SK-N-MC (cell line): ENCODE data around the gene ERLIN1.

Source experiments
- DNase-seq: peaks from one replicate; pipeline ENCODE4 v3.0.0-alpha.2; 2011; ENCODE audit warnings: low read depth, low spot score
- H3K27ac ChIP-seq: fragments of 200-600 bp; sonication (generic); 2 replicates; pipeline ENCODE4 v1.5.1; 2016; ENCODE audit warnings: mixed run types
- H3K36me3 ChIP-seq: fragments of 200-600 bp; sonication (generic); 2 replicates; pipeline ENCODE4 v1.6.1; 2017; ENCODE audit warnings: antibody characterized with exemption, low read length, mixed read lengths; ENCODE audit not compliant: insufficient read depth
- H3K4me3 ChIP-seq: fragments of 200-600 bp; sonication (generic); 2 replicates; pipeline ENCODE4 v1.5.1; 2016
- H3K9ac ChIP-seq: fragments of 200-600 bp; sonication (generic); 2 replicates; pipeline ENCODE4 v1.8.0; 2017; ENCODE audit warnings: mixed run types, mixed read lengths; ENCODE audit not compliant: insufficient read length
- H3K9me3 ChIP-seq: fragments of 200-600 bp; sonication (generic); 2 replicates; pipeline ENCODE4 v1.6.1; 2017; ENCODE audit warnings: low read depth, mild to moderate bottlenecking, antibody characterized with exemption, low read length, moderate library complexity, mixed read lengths
- EZH2 ChIP-seq: fragments of 200-600 bp; sonication (generic); IDR thresholded peaks from one replicate; pipeline ENCODE4 v1.6.1; 2017; ENCODE audit warnings: antibody characterized with exemption
- FOXP2 ChIP-seq: optimal IDR thresholded peaks from 2 replicates; pipeline ENCODE3; 2011; ENCODE audit warnings: mild to moderate bottlenecking, moderate library complexity; ENCODE audit not compliant: insufficient read depth; ENCODE audit errors: extremely low read length, control extremely low read depth
- POLR2AphosphoS5 ChIP-seq: IDR thresholded peaks from 2 replicates; pipeline ENCODE4 v1.6.1; 2012; ENCODE audit warnings: mild to moderate bottlenecking, low read depth, low read length, borderline replicate concordance

The ERLIN1 gene

GRCh38 chr10:100185364-100186252 is at the start of gene ERLIN1:
Gene ERLIN1, minus strand, starts transcription at chr10:100186029. Its CDS starts 403 bp downstream, at chr10:100185626.
- Histone ChIP-seq H3K4me3 (peak within 1 kb of the TSS; percentile 90), H3K27ac (peak within 1 kb of the TSS; percentile 85), H3K9ac (peak within 1 kb of the TSS; percentile 92), H3K36me3 (peaks cover 18% of the 10 kb centered on the region), H3K9me3 (no peaks in the 10 kb centered on the region)
- peak; percentile 8 for DNase-seq
- TF ChIP-seq POLR2AphosphoS5 (peak; percentile 77), EZH2 (no peak)

- Histone ChIP-seq H3K36me3 (no peaks in the 10 kb centered on the region; the same call in 1 of the 2 replicates), H3K9me3 (no peaks in the 10 kb centered on the region), H3K9ac (peak overlapping the region; percentile 17), H3K4me3 (no peak overlapping the region), H3K27ac (peak overlapping the region; percentile 71)
- TF ChIP-seq EZH2 = no peak
- no peak for TF ChIP-seq FOXP2
- no peak for TF ChIP-seq POLR2AphosphoS5
- no peak for DNase-seq
These were observed 46.3 kb upstream of the ERLIN1 start for GRCh38 chr10:100232101-100232500.

- H3K4me3 ChIP-seq = peak overlapping the region; percentile 83
- H3K36me3 ChIP-seq = peaks cover 5% of the 10 kb centered on the region; the same call in 1 of the 2 replicates
- no peak overlapping the region for H3K27ac ChIP-seq
- no peaks in the 10 kb centered on the region for H3K9me3 ChIP-seq
- no peak for TF ChIP-seq FOXP2
- TF ChIP-seq EZH2 = no peak
- TF ChIP-seq POLR2AphosphoS5 = no peak
- H3K9ac ChIP-seq = peak overlapping the region; percentile 85
- no peak for DNase-seq
These were observed 44.1 kb upstream of the ERLIN1 start for GRCh38 chr10:100229819-100230422.

GRCh38 chr10:100223879-100224278 is 38.0 kb upstream of the ERLIN1 start:
- Histone ChIP-seq H3K27ac (no peak overlapping the region), H3K4me3 (no peak overlapping the region), H3K36me3 (peaks cover 16% of the 10 kb centered on the region; the same call in 1 of the 2 replicates), H3K9me3 (no peaks in the 10 kb centered on the region), H3K9ac (no peak overlapping the region)
- TF ChIP-seq EZH2 (no peak), POLR2AphosphoS5 (no peak), FOXP2 (no peak)
- no peak for DNase-seq

- Histone ChIP-seq H3K9me3 (no peaks in the 10 kb centered on the region), H3K36me3 (peaks cover 23% of the 10 kb centered on the region), H3K27ac (no peak overlapping the region), H3K9ac (no peak overlapping the region), H3K4me3 (no peak overlapping the region)
- TF ChIP-seq FOXP2 (no peak), POLR2AphosphoS5 (no peak), EZH2 (no peak)
- DNase-seq = no peak
These were observed 36.7 kb upstream of the ERLIN1 start for GRCh38 chr10:100222529-100222928.

GRCh38 chr10:100216006-100216405 is 30.2 kb upstream of the ERLIN1 start:
- Histone ChIP-seq H3K4me3 (no peak overlapping the region), H3K9me3 (no peaks in the 10 kb centered on the region), H3K9ac (no peak overlapping the region), H3K27ac (no peak overlapping the region), H3K36me3 (peaks cover 13% of the 10 kb centered on the region)
- DNase-seq = no peak
- TF ChIP-seq EZH2 (no peak), POLR2AphosphoS5 (no peak), FOXP2 (no peak)

- no peak for TF ChIP-seq EZH2
- no peak for TF ChIP-seq POLR2AphosphoS5
- TF ChIP-seq FOXP2 = no peak
- no peaks in the 10 kb centered on the region for H3K9me3 ChIP-seq
- no peak for DNase-seq
- peaks cover 10% of the 10 kb centered on the region for H3K36me3 ChIP-seq
- H3K4me3 ChIP-seq = peak overlapping the region; percentile 40
- peak overlapping the region; percentile 92 for H3K27ac ChIP-seq
- H3K9ac ChIP-seq = peak overlapping the region; percentile 37
These were observed 23.5 kb upstream of the ERLIN1 start for GRCh38 chr10:100209303-100209702.

- H3K9ac ChIP-seq = no peak overlapping the region
- no peaks in the 10 kb centered on the region for H3K9me3 ChIP-seq
- no peak for DNase-seq
- H3K27ac ChIP-seq = no peak overlapping the region
- TF ChIP-seq POLR2AphosphoS5 (no peak), FOXP2 (no peak), EZH2 (no peak)
- H3K4me3 ChIP-seq = no peak overlapping the region
- peaks cover 15% of the 10 kb centered on the region for H3K36me3 ChIP-seq
These were observed 22.4 kb upstream of the ERLIN1 start for GRCh38 chr10:100208276-100208675.
